ENCODE data around the gene ZDHHC13. TPM values are rescaled to one million over a fixed set of nuclear protein-coding genes. Genes with fewer than 3 reads are reported as not detected.

The ZDHHC13 gene
- total and polyA plus RNA-seq, 2 donors (not counting 1 experiment from before 2014, with no cell fraction given): 8.8 to 21.7 TPM

- WGBS (ENCODE audit: insufficient coverage): 100% methylated on average over 1 of the region's 3 CpGs
- TF ChIP-seq EZH2 (IDR thresholded peaks at IDR 0.05; ENCODE audit: borderline replicate concordance, insufficient read depth, low read depth, low read length, poor library complexity, severe bottlenecking) (no peak), CTCF (IDR thresholded peaks at IDR 0.05) (no peak)
- Histone ChIP-seq H3K27me3 (replicated peaks in 1 of 4; ENCODE audit: control extremely low read depth in 1 of 4, control insufficient read depth in 3 of 4, insufficient read depth in 4 of 4, low read length in 3 of 4) (peaks cover 0 to 4% (median 0%) of the 10 kb centered on the region in 4 experiments), H3K4me1 (ENCODE audit: control insufficient read depth in 2 of 2, insufficient read depth in 2 of 2, low read length in 2 of 2) (no peaks in the 10 kb centered on the region), H3K4me3 (ENCODE audit: control extremely low read depth in 1 of 5, extremely low read depth in 1 of 5, insufficient read depth in 1 of 5, low read depth in 2 of 5, low read length in 4 of 5) (no peak overlapping the region), H3K9ac (ENCODE audit: low read length) (no peak overlapping the region), H3K9me3 (ENCODE audit: control extremely low read depth in 1 of 3, control insufficient read depth in 2 of 3, insufficient read depth in 1 of 3, low read length in 2 of 3) (no peaks in the 10 kb centered on the region), H2AFZ (ENCODE audit: insufficient read depth, low read depth, low read length, poor library complexity, severe bottlenecking) (no peak overlapping the region), H3K36me3 (replicated peaks in 1 of 2; ENCODE audit: control extremely low read depth in 1 of 2, control insufficient read depth in 1 of 2, extremely low read depth in 1 of 2, insufficient read depth in 2 of 2, low read length in 1 of 2) (no peaks in the 10 kb centered on the region), H3K79me2 (ENCODE audit: control insufficient read depth, insufficient read depth, low read length) (no peaks in the 10 kb centered on the region), H4K20me1 (ENCODE audit: control insufficient read depth, insufficient read depth, low read length, poor library complexity, severe bottlenecking) (no peaks in the 10 kb centered on the region), H3K27ac (ENCODE audit: low read length in 2 of 2) (no peak overlapping the region), H3K4me2 (replicated peaks; ENCODE audit: low read depth, low read length, poor library complexity, severe bottlenecking) (no peak overlapping the region)
- H3K4me3 Mint-ChIP-seq: no peak overlapping the region
- intact Hi-C loops (cut with micrococcal nuclease): no loop called here
- no peaks in the 10 kb centered on the region for H3K9me3 Mint-ChIP-seq (ENCODE audit: insufficient read depth)
- H3K27me3 Mint-ChIP-seq: peaks cover 20% of the 10 kb centered on the region
- no peak for ATAC-seq (ENCODE audit: low read depth)
- no peak for DNase-seq
- H3K27ac Mint-ChIP-seq: no peak overlapping the region
- CTCF ChIA-PET: interaction anchor here (0.6 kb wide), 1 partner anchor 617 kb away, joined by 3 read pairs; no protein-coding TSS in a partner anchor
- POLR2A ChIA-PET: no interaction called here
- H3K4me1 Mint-ChIP-seq: no peaks in the 10 kb centered on the region
Observed at GRCh38 chr11:19216709-19217374, 99.9 kb downstream of the ZDHHC13 start.

DNA sequence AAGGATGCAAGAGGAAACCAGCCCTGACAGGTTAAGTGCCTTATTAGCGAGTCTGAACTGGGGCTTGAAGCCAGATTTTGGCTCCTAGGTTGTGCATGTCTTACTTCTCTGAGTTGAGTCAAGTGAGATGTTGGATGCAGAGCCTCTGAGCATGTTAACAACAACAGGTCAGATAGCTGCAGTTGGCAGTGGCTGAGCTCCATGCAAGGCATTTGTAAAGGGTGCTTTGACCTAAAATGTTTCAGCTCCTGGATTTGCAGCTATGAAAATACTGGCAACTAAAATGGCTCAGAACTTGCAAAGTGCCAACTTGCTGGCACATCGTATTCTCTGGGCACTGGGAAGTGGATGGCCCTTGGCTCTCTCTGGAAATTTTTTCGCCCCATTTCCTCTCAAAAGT lies 101.2 kb downstream of the ZDHHC13 start:
- no peaks in the 10 kb centered on the region for H3K4me1 ChIP-seq (ENCODE audit: control insufficient read depth in 2 of 2, insufficient read depth in 2 of 2, low read length in 2 of 2)
- WGBS (ENCODE audit: insufficient coverage): 100% methylated on average over 1 of the region's 3 CpGs
- ATAC-seq (ENCODE audit: low read depth) (no peak), DNase-seq (no peak)
- H3K4me3 ChIP-seq (ENCODE audit: control extremely low read depth in 1 of 5, extremely low read depth in 1 of 5, insufficient read depth in 1 of 5, low read depth in 2 of 5, low read length in 4 of 5): no peak overlapping the region
- H4K20me1 ChIP-seq (ENCODE audit: control insufficient read depth, insufficient read depth, low read length, poor library complexity, severe bottlenecking): no peaks in the 10 kb centered on the region
- POLR2A ChIA-PET: no interaction called here
- Mint-ChIP-seq H3K27me3 (peaks cover 20% of the 10 kb centered on the region), H3K9me3 (ENCODE audit: insufficient read depth) (no peaks in the 10 kb centered on the region), H3K4me3 (no peak overlapping the region), H3K4me1 (no peaks in the 10 kb centered on the region), H3K27ac (no peak overlapping the region)
- peaks cover 0 to 1% (median 0%) of the 10 kb centered on the region in 4 experiments for H3K27me3 ChIP-seq (replicated peaks in 1 of 4; ENCODE audit: control extremely low read depth in 1 of 4, control insufficient read depth in 3 of 4, insufficient read depth in 4 of 4, low read length in 3 of 4)
- no peak overlapping the region for H3K27ac ChIP-seq (ENCODE audit: low read length in 2 of 2)
- H2AFZ ChIP-seq (ENCODE audit: insufficient read depth, low read depth, low read length, poor library complexity, severe bottlenecking): no peak overlapping the region
- no peaks in the 10 kb centered on the region for H3K79me2 ChIP-seq (ENCODE audit: control insufficient read depth, insufficient read depth, low read length)
- H3K36me3 ChIP-seq (replicated peaks in 1 of 2; ENCODE audit: control extremely low read depth in 1 of 2, control insufficient read depth in 1 of 2, extremely low read depth in 1 of 2, insufficient read depth in 2 of 2, low read length in 1 of 2): no peaks in the 10 kb centered on the region
- no peak overlapping the region for H3K4me2 ChIP-seq (replicated peaks; ENCODE audit: low read depth, low read length, poor library complexity, severe bottlenecking)
- H3K9me3 ChIP-seq (ENCODE audit: control extremely low read depth in 1 of 3, control insufficient read depth in 2 of 3, insufficient read depth in 1 of 3, low read length in 2 of 3): peaks cover 0 to 4% (median 0%) of the 10 kb centered on the region in 3 donors
- no peak for TF ChIP-seq EZH2 (IDR thresholded peaks at IDR 0.05; ENCODE audit: borderline replicate concordance, insufficient read depth, low read depth, low read length, poor library complexity, severe bottlenecking)
- no peak for TF ChIP-seq CTCF (IDR thresholded peaks at IDR 0.05)
- intact Hi-C loops (cut with micrococcal nuclease): no loop called here
- CTCF ChIA-PET: no interaction called here
- no peak overlapping the region for H3K9ac ChIP-seq (ENCODE audit: low read length)
